GM13976 (cell line): Measurements from ENCODE around the gene KRCC1.

Experiments used
- DNase-seq: peaks from one replicate; pipeline ENCODE4 v3.0.0; 2012; ENCODE audit warnings: low spot score
- CTCF ChIP-seq: IDR thresholded peaks from 2 replicates; pipeline ENCODE4 v1.5.1; 2012; ENCODE audit warnings: borderline replicate concordance, mild to moderate bottlenecking; ENCODE audit not compliant: insufficient read depth; ENCODE audit errors: extremely low read depth, missing control alignments, control extremely low read depth
- in situ Hi-C: fragments of 300-500 bp; cut with MboI; formaldehyde crosslinking; loops from one replicate; pipeline ENCODE4 v1.12.0; 2022; ENCODE audit warnings: low sequenced_read_pairs, mixed read lengths, inconsistent platforms; ENCODE audit not compliant: unreplicated experiment

Gene KRCC1

GRCh38 chr2:88016086-88016959 lies 39.3 kb downstream of the KRCC1 start, which contains the start of gene RNU2-63P:
Gene RNU2-63P (minus strand): TSS chr2:88016547.
- TF ChIP-seq CTCF, result no peak
- peak; percentile 83 for DNase-seq
- in situ Hi-C loops, result no loop called here

GRCh38 chr2:88011011-88011410 lies 44.6 kb downstream of the KRCC1 start:
- TF ChIP-seq CTCF, result no peak
- in situ Hi-C loops, result no loop called here
- no peak for DNase-seq

DNA sequence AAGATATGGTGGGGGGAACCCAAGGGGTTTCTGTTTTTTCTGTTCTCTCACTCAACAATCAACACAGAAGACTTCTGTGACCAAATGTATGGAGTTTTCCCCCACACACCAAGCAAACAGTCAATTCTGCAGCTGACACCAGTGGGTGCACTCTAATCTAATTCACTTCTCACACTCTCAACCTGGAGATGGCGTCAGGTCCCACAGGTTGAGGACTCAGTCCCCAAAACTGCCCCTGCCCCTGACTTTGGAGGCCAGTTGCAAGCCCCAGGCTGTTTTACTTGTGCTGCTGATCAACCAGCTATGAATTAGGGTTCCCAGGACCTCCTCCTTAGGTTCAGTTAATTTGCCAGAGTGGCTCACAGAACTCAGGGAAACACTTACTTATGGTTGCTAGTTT lies 45.4 kb downstream of the KRCC1 start:
- in situ Hi-C loops, result no loop called here
- DNase-seq, result no peak
- TF ChIP-seq CTCF, result no peak

GRCh38 chr2:88006912-88007439 lies 48.6 kb downstream of the KRCC1 start:
- no peak for TF ChIP-seq CTCF
- in situ Hi-C loops, result no loop called here
- DNase-seq, result no peak

- no peak for TF ChIP-seq CTCF
- in situ Hi-C loops, result no loop called here
- DNase-seq, result no peak
These were observed 49.8 kb downstream of the KRCC1 start for GRCh38 chr2:88005776-88006175.

DNA sequence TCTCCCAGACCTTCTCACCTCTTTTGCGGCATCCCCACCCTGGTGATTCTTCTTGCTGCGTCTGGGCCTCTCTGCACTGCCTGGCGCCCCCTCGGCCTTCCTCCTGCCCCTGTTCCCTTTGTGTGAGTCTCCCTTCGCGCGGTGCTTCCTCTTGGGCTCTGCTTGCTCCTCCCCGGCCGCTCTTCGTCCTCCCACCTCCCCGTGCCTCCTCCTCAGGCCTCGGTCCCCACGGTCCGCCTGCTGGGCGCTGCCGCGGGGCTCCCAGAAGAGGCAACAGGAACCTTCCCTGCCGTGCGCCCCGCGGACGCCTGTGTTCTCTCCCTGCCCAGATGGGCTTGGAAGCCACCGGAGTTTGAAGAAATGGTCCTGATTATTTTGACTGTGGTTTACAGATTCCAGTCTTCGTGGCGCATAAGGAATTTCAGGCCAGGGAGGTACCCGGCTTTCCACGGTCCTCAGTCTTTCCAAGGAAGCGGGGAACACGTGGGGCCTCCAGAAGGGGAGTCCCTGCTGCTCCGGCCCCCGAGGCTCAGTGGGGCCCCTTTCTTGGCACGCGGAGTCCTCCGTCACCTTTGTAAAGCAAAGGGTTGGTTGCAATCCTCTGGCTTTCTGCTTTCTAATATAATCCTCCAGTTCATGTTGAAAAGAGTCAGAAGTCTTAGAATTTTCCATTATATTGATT lies 52.4 kb downstream of the KRCC1 start:
- no peak for DNase-seq
- in situ Hi-C loops, result no loop called here
- TF ChIP-seq CTCF, result no peak
